ENCODE results near the gene REXO1. TPM values are rescaled to one million over a fixed set of nuclear protein-coding genes. Genes with fewer than 3 reads are reported as not detected.

REXO1 gene
- polyA plus RNA-seq, 1 experiment, result 5.4 TPM

DNA sequence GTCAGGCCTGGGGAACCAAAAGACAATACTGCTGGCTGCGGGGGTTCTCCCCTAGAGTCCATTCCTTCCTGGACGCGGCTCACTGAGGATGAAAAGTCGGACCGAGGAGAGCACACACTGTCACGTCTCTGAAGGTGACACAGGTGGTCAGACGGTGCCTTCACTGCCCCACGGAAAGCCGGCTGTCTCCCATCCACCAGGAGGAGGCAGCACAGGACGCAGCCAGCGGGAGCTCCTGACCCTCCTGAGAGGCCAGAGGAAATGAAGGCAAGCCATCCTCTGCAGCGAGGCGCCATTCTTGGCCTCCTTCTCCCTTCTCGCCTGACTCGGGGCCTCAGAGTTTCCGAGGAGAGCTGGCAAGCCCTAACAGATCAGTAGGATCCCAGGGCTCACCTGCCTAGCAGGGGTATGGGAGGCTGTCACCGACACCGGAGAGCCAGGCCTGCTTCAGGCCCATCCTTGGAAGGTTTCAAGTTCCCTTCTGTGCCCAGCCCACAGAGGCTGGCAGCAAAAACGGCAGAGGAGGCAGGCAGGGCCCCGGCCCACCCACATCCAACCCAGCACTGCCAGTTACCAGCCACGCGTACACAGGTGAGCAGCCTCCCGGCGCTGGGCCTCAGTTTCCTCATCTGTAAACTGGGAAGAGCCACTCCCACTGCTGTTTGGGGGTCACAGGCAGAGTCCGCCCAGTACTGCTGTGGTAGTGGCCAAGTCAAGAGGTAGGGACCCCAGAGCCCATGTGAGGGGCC lies 4.5 kb downstream of the REXO1 start:
- Histone ChIP-seq H3K4me3 (ENCODE audit: low read depth, low read length) (no peak overlapping the region), H3K27ac (ENCODE audit: low read depth, low read length) (no peak overlapping the region), H3K27me3 (ENCODE audit: control insufficient read depth, insufficient read depth, low read length) (no peaks in the 10 kb centered on the region), H3K9me3 (ENCODE audit: control insufficient read depth, insufficient read depth, low read length) (no peaks in the 10 kb centered on the region; the same call in 1 of the 2 replicates)
- POLR2A ChIA-PET, result no interaction called here
- CTCF ChIA-PET, result no interaction called here
- DNase-seq (ENCODE audit: low read depth, low spot score), result no peak
- TF ChIP-seq, protein P1, sequence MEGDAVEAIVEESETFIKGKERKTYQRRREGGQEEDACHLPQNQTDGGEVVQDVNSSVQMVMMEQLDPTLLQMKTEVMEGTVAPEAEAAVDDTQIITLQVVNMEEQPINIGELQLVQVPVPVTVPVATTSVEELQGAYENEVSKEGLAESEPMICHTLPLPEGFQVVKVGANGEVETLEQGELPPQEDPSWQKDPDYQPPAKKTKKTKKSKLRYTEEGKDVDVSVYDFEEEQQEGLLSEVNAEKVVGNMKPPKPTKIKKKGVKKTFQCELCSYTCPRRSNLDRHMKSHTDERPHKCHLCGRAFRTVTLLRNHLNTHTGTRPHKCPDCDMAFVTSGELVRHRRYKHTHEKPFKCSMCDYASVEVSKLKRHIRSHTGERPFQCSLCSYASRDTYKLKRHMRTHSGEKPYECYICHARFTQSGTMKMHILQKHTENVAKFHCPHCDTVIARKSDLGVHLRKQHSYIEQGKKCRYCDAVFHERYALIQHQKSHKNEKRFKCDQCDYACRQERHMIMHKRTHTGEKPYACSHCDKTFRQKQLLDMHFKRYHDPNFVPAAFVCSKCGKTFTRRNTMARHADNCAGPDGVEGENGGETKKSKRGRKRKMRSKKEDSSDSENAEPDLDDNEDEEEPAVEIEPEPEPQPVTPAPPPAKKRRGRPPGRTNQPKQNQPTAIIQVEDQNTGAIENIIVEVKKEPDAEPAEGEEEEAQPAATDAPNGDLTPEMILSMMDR (IDR thresholded peaks at IDR 0.05; ENCODE audit: low read depth, low read length), result no peak

DNA sequence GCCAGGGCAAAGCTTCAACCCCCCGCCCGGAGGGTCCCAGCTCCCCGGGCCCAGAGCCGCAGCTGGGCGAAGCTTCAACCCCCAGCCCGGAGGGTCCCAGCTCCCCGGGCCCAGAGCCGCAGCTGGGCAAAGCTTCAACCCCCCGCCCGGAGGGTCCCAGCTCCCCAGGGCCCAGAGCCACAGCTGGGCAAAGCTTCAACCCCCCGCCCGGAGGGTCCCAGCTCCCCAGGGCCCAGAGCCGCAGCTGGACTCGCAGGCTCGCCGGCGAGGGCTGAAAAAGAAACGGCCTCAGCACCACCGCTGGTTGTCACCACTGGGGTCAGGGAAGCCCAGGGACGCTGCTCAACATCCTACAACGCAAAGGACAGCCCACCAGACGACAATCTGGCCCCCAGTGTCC lies 5.2 kb downstream of the REXO1 start:
- Histone ChIP-seq H3K27me3 (ENCODE audit: control insufficient read depth, insufficient read depth, low read length) (no peaks in the 10 kb centered on the region), H3K4me3 (ENCODE audit: low read depth, low read length) (no peak overlapping the region), H3K27ac (ENCODE audit: low read depth, low read length) (no peak overlapping the region), H3K9me3 (ENCODE audit: control insufficient read depth, insufficient read depth, low read length) (no peaks in the 10 kb centered on the region; the same call in 1 of the 2 replicates)
- ChIA-PET POLR2A (interaction anchor here (1.9 kb wide), 1 partner anchor 17 kb away, joined by 5 read pairs; no protein-coding TSS in a partner anchor), CTCF (interaction anchor here (3.2 kb wide), 1 partner anchor 16 kb away, joined by 20 read pairs; no protein-coding TSS in a partner anchor)
- no peak for DNase-seq (ENCODE audit: low read depth, low spot score)
- TF ChIP-seq, protein P1 (IDR thresholded peaks at IDR 0.05; ENCODE audit: low read depth, low read length), result no peak

DNA sequence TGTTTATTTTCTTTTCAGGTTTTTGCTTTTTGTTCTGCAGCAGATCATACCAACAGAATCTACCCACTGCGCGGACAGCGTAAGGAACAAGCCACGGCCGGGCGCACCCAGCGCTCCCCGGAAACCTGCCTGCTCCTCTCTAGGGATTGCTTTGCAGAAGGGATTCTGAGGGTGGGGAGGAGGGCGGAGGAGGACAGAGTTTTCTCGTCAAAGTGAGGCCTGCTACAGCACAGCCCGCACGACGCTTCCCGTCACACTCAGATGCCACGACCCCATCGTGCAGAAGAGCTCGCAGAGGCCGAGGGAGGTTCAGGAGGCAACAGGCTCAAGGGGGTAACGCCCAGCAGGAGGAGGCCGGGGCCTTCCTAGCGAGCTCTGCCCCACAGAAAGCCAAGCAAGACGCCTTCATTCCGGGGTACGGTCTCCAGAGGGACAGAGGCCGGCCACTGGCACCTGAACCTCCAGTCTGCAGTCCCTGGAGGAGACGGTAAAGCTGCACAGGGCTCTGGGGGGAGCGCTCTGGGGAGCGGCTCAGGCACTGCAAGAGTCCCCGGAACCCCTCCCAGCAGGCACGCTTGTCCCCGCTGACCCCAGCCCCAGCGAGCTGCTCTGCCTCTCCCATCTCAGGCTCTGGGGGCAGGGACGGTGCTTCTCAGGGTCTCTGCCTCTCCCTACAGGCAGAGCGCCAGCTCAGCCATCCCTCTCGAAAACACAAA lies 6.9 kb downstream of the REXO1 start:
- TF ChIP-seq, protein P1 (IDR thresholded peaks at IDR 0.05; ENCODE audit: low read depth, low read length), result no peak
- POLR2A ChIA-PET, result interaction anchor here (1.9 kb wide), 1 partner anchor 16 kb away, joined by 5 read pairs; no protein-coding TSS in a partner anchor
- CTCF ChIA-PET, result interaction anchor here (0.7 to 3.2 kb wide), 2 partner anchors 15 to 375 kb away, joined by 3 to 20 read pairs; no protein-coding TSS in a partner anchor
- Histone ChIP-seq H3K9me3 (ENCODE audit: control insufficient read depth, insufficient read depth, low read length) (no peaks in the 10 kb centered on the region), H3K27ac (ENCODE audit: low read depth, low read length) (no peak overlapping the region), H3K4me3 (ENCODE audit: low read depth, low read length) (no peak overlapping the region), H3K27me3 (ENCODE audit: control insufficient read depth, insufficient read depth, low read length) (no peaks in the 10 kb centered on the region)
- DNase-seq (ENCODE audit: low read depth, low spot score), result no peak

DNA sequence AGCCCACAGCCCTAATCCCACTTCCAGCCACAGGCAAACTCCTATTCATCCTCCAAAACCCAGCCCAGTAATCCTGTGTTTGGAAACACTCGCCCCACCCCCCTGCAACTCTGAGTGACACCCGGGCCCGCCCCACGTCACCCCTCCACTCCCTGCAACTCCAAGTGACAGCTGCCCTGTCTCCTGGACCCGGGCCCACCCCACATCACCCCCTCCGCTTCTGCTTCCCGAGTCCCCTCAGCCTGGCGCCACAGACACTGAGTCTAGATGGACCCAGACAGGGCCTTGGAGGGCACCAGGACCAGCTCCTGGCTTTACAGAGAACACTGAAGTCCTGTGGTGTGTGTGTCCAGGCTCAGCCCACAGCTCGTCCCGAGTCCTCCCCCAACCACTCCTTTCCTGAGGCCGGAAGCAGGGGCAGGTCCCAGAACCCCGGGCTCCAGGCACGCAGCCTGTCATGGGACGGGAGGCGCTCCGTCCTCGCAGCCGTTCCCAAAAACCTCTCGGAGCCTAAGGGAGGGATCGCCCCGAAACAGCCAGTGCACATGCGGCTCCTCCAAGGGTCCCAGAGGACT lies 7.7 kb downstream of the REXO1 start:
- TF ChIP-seq, protein P1 (IDR thresholded peaks at IDR 0.05; ENCODE audit: low read depth, low read length), result no peak
- CTCF ChIA-PET, result interaction anchor here (3.2 kb wide), 1 partner anchor 14 kb away, joined by 20 read pairs; no protein-coding TSS in a partner anchor

More for the DNA sequence above, 7.7 kb downstream of the REXO1 start:
- H3K27ac ChIP-seq (ENCODE audit: low read depth, low read length), result no peak overlapping the region
- H3K27me3 ChIP-seq (ENCODE audit: control insufficient read depth, insufficient read depth, low read length), result no peaks in the 10 kb centered on the region
- POLR2A ChIA-PET, result no interaction called here
- DNase-seq (ENCODE audit: low read depth, low spot score), result no peak
- no peak overlapping the region for H3K4me3 ChIP-seq (ENCODE audit: low read depth, low read length)
- H3K9me3 ChIP-seq (ENCODE audit: control insufficient read depth, insufficient read depth, low read length), result no peaks in the 10 kb centered on the region
